HG03064 (cell line): Measurements from ENCODE around the gene MMP25.
"Not testable (repeated sequence)": the region's sequence is repeated elsewhere in the genome, so short reads cannot be mapped to it uniquely, and the experiment has no call there.

Experiments used
- ATAC-seq: cut with Tn5 transposase; IDR thresholded peaks from one replicate; pipeline ENCODE4 v1.9.1; 2021; ENCODE audit warnings: low read depth; ENCODE audit not compliant: unreplicated experiment

The MMP25 gene

DNA sequence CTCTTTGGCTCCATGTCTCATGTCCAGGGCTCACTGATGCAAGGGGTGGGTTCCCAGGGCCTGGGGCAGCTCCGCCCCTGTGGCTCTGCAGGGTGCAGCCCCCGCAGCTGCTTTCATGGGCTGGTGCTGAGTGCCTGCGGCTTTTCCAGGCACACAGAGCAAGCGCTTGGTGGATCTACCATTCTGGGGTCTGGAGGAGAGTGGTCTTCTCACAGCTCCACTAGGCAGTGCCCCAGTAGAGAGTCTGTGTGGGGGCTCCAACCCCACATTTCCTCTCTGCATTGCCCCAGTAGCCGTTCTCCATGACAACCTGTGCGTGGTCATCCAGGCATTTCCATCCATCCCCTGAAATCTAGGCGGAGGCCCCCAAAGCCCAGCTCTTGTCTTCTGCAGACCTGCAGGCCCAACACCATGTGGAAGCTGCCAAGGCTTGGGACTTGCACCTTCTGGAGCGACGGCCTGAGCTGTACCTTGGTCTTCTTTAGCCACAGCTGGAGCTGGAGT lies 24.3 kb downstream of the MMP25 start:
- no peak for ATAC-seq

DNA sequence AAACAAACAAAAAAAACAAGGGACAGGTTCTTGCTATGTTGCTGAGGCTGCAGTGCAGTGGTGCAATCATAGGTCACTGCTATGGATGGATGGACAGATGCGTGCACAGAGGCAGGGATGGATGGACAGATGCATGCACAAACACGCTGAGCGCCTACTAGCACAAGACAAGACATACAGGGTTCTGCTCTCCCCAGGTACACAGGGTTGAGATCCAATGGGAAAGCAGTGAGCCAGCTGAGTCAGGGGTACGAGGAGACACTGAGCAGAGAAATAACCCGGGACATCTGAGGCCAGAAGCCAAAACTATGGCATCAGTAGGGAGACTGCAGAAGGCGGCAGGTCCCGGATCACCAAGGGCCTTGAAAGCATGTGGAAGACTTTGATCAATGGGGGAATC lies 25.3 kb downstream of the MMP25 start:
- ATAC-seq = no peak

DNA sequence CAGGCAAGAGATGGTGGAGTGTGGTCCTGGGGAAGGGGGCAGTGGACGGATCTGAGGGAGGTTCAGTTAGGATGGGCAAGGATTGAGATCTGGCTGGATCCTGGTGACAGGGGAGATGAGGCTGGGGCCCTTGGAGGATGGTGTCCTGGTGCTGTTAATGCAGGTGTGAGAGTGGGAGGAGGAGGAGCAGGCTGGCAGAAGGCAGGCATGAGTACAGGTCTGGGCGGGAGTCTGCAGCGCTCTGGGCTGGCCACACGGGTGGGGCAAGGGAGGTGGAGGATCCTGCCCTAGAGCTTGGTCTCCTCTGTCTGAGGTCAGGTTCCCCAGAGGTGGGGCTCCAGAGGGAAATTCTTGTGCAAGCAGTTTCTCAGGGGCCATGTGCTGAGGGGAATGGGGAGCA lies 25.8 kb downstream of the MMP25 start:
- not testable (repeated sequence) for ATAC-seq

DNA sequence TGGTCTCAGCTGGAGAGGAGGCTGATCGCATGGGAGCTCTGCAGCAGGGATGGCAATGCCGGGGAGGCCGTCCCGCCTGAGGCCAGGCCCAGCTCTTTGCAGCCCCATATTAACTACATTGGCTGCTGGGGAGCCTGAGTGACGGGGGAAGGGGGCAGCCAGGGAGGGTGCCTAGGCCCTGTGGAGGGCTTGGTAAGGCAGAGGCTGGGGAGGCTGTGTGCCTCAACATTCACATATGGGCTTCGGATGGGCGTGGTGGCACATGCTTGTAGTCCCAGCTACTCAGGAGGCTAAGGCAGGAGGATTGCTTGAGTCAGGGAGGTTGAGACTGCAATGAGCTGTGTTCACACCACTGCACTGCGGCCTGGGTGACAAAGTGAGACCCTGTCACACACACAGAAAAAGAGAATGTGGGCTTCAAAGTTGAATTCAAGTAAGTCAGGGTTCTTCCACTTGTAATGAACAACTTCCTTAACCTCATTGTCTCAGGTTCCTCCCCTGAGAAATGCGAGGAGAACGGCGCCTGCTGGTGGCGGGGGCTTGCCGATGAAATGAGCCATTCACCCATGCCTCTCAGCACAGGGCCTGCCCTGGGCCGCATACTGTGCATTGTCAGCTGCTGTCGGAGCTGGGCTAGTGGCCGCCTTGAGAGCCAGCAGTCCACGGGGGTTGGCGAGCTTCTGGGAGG lies 26.4 kb downstream of the MMP25 start:
- ATAC-seq = not testable (repeated sequence)

DNA sequence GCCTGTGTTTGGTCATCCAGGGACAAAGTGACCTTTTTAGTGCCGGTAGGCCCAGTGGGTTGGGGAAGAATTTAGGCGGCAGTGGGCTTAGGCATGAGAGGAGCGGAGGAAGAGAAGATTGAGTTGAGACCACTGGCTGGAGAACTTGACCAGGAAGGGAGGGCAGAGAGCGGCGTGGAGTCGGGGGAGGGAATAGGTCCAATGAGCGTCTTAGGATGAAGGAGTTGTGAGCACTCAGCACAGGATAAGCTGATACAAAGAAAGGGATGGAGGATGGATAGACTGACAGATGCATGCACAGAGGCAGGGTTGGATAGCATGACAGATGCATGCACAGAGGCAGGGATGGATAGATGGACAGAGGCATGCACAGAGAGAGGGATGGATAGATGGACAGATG lies 27.1 kb downstream of the MMP25 start:
- ATAC-seq = no peak

DNA sequence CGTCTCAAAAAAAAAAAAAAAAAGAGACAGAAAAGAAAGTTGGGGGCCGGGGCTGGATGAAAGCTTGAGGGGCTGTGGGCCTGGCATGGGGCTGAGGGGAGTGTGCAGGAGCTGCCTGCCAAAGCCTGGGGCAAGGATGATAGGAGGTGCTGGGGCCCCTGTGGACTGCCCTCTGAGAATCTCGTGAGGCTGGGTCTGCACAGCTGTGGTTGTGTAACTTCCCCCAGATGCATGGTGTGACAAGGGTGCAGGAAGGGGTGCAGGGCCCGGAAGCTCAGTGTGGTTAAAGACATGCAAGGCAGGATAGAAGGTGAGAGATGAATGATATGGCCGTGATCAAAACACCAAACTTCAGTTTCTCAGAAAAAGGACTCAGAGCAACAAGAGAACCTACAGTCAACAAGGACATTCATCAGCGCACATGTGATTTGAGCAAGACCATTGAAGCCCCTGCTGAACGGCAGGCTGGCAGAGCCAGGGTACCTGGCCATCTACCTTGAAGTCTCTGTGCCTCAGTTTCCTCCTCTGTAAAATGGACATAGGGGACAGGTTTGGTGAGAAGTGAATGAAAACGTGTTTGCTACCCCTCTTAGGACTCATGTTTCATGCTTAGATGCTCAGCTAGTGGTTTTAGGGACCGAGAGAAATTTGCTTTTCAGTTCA lies 28.6 kb downstream of the MMP25 start:
- ATAC-seq = peak; percentile 55

DNA sequence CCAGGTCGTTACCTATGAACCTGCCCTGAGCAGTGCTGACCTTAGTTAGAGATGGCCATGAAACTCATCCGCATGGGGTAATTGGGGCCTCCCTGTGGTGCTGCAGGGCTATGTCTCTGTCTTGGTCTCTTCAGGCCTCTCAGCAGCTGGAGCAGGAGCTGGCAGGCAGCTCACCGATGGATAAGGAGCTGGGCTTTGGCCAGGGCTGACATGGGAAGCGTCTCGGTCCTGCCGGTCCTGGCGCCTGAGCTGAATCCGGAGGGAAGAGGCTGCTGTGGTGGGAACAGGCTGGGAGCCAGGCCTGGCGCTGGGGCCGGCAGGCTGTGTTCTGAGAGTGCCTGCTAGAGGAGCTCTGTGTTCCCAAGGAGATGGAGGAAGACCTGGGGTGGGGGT lies 29.2 kb downstream of the MMP25 start:
- ATAC-seq = no peak

DNA sequence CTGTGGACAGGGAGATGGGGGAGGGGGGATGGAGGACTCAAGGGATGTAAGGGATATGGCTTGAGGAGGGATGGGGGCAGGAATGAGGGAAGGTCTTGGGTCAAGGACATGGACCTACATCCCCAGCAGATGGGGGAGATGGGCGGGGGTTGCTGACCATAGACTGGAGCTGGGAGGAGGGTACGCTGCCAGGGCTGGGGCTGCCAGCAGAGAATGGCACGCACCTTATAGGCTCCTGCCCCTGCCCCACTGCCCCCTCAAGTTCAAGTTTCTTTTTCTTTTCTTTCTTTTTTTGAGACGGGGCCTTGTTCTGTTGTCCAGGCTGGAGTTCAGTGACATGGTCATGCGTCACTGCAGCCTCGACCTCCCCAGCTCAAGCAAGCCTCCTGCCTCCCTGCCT lies 29.6 kb downstream of the MMP25 start:
- ATAC-seq = not testable (repeated sequence)

DNA sequence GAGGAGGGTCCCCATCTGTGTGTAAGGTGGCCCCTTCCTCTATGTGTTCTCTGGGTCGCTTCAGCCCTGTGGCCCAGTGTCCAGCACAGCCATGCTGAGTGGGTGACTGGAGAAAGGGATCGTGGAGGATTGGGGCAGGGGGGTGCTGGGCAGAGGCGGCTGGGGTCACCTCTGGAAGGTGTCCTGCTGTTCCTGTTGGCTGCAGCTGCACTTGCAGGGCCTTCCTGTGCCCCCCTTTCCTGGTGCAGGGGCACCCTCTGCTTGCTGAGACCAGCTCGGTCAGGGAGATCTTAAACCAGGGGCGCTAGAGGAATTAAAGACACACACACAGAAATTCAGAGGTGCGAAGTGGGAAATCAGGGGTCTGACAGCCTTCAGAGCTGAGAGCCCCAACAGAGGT lies 30.2 kb downstream of the MMP25 start:
- no peak for ATAC-seq

DNA sequence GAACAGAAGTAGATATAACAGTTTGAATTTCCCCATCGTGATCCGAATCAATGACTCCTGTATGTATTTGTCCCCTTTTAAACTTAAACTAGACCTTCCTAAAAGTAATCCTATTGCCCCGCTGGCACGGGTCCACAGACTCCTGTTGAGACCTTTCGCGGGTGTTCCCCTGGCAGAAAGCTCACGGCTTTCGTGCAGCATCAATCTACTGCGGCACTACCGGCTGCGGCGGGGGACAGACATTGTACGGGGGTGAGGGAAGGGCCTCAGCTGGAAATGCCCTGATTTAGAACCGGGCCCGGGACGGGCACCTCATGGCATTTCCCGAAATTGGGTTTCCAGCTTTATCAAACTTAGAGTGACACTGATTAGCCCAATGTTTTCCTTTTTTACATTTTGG lies 33.7 kb downstream of the MMP25 start:
- no peak for ATAC-seq

DNA sequence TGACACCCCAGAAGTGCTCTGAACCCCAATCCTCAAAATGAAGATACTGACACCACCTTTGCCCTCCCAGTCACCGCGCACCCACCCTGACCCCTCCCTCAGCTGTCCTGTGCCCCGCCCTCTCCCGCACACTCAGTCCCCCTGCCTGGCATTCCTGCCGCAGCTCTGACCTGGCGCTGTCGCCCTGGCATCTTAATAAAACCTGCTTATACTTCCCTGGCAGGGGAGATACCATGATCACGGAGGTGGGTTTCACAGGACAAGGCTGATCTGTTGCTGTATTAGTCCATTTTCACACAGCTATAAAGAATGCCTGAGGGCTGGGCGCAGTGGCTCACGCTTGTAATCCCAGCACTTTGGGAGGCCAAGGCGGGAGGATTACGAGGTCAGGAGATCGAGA lies 35.6 kb downstream of the MMP25 start:
- not testable (repeated sequence) for ATAC-seq

DNA sequence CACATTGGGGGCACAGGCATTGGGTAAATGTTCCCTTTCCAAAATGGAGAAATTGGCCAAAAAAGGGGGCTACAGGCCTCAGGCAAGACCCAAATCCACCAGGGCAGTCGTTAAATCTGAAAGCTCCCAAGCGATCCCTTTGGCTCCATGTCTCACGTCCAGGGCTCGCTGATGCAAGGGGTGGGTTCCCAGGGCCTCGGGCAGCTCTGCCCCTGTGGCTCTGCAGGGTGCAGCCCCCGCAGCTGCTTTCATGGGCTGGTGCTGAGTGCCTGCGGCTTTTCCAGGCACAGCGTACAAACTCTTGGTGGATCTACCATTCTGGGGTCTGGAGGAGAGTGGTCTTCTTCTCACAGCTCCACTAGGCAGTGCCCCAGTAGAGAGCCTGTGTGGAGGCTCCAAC lies 37.0 kb downstream of the MMP25 start:
- ATAC-seq = not testable (repeated sequence)

DNA sequence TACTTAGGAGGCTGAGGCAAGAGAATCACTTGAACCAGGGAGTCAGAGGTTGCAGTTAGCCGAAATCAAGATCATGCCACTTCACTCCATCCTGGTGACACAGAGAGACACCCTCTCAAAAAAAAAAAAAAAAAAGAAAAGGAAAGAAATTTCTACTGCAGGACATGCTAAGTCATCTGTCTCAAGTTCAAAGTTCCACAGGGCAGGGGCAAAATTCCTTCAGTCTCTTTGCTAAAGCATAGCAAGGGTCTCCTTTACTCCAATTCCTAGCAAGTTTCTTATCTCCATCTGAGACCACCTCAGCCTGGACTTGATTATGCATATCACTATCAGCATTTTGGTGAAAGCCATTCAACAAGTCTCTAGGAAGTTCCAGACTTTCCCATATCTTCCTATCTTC lies 38.1 kb downstream of the MMP25 start:
- ATAC-seq = no peak

DNA sequence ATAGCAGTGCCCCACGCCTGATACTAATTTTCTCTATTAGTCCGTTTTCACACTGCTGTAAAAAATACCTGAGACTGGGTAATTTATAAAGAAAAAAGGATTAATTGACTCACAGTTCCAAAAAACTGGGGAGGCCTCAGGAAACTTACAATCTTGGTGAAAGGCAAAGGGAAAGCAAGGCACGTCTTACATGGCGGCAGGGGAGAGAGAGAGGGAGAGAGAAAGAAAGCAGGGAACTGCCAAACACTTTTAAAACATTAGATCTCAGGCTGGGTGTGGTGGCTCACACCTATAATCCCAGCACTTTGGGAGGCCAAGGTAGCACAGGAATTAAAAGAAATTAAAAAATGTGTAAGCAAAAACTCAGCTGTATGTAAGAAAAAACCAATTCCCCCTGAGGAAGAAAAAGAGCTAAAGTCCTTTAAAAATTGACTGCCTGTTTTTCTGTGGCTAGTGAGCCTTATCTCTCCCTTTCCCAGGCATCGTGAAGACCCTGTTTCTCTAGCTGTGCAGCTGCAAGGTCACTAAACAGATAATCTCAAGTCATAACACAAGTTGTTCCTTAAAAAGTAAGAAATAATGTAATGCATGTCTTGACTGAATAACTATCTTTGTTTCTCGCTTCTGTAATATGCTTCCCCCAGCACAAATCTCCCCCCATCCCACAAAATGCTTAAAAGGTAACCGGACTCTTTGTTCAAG lies 38.8 kb downstream of the MMP25 start:
- ATAC-seq = no peak

DNA sequence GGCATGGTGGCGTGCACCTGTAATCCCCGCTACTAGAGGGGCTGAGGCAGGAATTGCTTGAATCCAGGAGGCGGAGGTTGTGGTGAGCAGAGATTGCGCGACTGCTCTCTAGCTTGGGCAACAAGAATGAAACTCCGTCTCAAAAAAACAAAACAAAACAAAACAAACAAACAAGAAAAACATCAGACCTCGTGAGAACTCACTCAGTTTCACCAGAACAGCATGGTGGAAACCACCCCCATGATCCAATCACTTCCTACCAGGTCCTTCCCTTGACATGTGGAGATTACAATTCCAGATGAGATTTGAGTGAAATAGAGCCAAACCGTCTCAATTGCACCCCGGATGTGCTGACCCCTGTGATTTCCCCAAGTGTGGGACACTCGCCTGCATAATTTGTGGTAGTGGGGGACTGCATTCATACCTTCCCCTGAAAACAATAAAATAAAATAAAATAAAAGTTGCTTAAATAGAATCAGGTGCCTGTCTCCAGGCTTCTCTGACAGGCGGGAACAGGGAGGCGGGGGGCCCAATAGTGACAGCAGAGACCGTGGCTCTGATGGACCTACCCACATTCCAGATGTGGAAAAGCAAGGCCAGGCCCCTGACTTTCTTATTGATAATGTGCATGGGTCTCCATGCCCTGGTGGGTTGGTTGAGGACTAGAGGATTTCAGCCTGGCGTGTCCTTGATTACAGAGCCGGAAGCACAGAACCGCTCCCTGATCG lies 39.7 kb downstream of the MMP25 start:
- ATAC-seq = no peak

DNA sequence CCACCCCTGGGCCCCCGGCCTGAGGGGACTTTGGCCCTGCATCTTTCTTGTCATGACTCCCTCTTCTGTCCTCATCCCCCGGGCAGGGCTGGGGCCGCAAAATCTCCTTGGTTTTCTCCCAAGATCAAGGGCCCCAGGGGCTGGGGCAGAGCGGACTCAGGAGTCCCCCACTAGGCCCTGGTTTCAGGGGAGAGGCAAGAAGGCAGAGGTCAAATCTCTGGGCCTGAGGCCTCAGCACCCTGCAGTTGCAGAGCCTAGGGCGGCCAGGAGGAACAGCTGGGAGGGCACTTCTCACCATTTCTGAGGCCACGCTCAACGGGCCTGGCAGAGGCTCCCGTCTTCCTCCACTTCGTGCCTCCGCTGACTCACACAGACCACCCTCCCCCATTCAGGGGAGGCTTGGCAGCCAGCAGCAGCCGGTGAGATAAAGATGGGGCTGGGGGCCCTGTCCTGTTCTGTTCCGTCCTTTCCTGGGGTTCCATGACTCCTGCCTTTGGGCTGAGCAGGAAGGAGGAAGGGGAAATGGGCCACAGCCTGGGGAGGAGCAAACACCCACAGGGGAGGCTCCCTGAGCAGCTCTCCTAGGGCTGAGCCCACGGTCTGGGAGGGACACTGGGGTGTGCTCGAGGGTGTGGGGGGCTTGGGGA lies 40.4 kb downstream of the MMP25 start:
- no peak for ATAC-seq

DNA sequence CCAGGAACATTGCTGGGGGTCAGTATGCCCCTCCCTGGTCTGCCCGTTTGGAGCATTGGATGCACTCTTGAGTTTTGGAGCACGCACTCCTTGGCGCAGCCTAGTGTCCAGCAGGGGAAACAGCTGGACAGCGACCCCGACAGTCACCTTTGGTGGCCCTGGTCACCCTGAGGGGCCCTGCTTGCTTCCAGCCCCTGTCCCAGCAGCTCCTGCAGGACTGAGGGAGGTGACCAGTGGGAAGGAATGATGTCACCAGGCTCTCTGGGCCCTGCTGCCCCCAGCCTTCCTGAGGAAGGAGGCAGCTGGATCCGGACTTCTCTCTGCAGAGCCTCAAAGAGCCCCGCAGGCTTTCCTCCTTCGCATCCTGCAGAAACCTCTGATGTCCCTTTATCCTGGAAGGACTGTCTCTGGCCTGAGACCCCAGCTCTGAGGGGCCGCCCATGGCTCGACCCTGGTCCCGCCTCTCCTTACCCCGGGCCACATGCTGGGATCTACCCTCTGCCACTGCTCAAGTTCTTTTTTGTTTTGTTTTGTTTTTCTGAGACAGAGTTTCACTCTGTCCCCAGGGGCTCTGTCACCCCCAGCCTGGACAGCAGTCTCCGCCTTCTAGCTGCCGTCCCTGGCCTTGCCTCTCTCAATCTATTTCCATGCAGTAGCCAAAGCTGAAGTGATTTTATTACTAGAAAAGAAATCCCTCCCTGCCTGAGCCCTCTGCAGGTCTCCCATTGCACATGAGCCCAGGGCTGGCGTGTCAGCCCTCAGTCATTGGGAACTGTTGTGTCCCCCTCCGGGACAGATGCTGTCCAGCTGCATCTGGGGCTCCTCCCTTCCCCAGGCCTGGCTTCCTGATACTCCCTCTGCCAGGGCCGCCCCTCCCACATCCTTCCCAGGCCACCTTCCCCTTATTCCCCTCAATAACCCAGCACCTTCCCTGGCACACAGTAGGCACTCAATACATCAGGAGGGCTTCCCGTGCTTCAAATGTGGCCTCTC lies 41.2 kb downstream of the MMP25 start:
- ATAC-seq = no peak

DNA sequence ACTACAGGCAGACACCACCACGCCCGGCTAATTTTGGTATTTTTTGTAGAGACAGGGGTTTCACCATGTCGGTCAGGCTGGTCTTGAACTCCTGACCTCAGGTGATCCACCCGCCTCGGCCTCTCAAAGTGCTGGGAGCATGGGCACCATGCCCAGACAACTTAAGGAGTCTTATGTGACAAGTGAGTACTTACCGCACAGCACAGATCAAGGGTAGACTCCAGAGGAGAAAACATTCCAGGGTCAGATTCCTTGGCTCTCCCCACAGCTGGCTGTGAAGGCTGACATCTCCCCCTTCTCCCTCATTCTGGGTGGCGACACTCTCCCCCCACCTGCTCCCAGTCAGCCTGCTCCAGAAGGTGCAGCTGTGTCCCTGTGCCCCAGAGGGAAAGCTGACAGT lies 42.1 kb downstream of the MMP25 start:
- no peak for ATAC-seq

DNA sequence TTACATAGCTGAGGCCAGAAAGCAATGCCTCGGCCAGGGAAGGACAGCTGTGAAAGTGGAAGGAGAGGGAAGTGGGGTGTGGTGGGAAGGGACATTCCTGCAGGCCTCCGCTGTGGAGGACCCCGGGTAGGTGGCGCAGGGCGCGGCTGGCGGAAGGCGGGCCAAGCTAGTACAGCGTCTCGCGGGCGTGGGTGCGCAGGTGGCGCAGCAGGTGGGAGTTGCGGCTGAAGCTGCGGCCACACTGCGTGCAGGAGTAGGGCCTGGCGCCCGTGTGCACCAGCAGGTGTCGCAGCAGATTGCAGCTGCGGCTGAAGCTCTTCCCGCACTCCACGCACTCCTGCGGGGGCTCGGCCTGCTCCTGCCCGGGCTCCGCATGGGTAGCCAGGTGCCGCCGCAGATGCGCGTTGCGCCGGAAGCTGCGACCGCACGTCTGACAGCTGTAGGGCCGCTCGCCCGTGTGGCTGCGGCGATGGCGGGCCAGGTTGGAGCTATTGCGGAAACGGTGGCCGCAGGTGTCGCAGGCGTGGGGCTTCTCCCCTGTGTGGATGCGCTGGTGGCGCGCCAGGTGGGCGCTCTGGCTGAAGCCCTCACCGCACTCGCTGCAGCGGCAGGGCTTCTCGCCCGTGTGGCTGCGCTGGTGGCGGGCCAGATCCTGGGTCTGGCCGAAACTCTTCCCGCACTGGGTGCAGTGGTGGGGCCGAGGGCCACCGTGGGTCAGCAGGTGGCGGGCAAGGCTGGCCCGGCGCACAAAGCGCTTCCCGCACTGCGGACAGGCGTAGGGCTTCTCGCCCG lies 42.8 kb downstream of the MMP25 start:
- ATAC-seq = no peak
